Astrocyte (in vitro differentiated cells and primary cell): Measurements from ENCODE around the gene MFNG. TPM values are rescaled to one million over a fixed set of nuclear protein-coding genes. Genes with fewer than 3 reads are reported as not detected.

Source experiments
- DNase-seq: peaks from one replicate; pipeline ENCODE4 v3.0.0-alpha.2; 2010; ENCODE audit warnings: low read depth
- FAIRE-seq: peaks from 2 replicates; lab custom pipeline; 2011; peaks lifted over from hg19 to GRCh38; lab: Jason Lieb, UNC
- H2AFZ ChIP-seq: 2 replicates; pipeline ENCODE4 v1.6.0; 2012; ENCODE audit warnings: low read depth, low read length, inconsistent platforms
- H3K27ac ChIP-seq: 2 replicates; pipeline ENCODE4 v1.5.1; 2011; ENCODE audit warnings: low read depth, low read length, inconsistent platforms
- H3K27me3 ChIP-seq: 2 replicates; pipeline ENCODE4 v1.6.0; 2011; ENCODE audit warnings: low read length, inconsistent platforms; ENCODE audit not compliant: insufficient read depth
- H3K36me3 ChIP-seq: 2 replicates; pipeline ENCODE4 v1.5.1; 2011; ENCODE audit warnings: low read length, inconsistent platforms; ENCODE audit not compliant: insufficient read depth
- H3K4me1 ChIP-seq: 2 replicates; pipeline ENCODE4 v1.5.1; 2011; ENCODE audit warnings: low read length, inconsistent platforms; ENCODE audit not compliant: insufficient read depth
- H3K4me2 ChIP-seq: 2 replicates; pipeline ENCODE4 v1.6.0; 2012; ENCODE audit warnings: low read length, inconsistent platforms
- H3K4me3 ChIP-seq: 2 replicates; pipeline ENCODE4 v1.5.1; 2011; ENCODE audit warnings: low read depth, mild to moderate bottlenecking, low read length, inconsistent platforms; ENCODE audit not compliant: insufficient read depth
- H3K79me2 ChIP-seq: 2 replicates; pipeline ENCODE4 v1.6.0; 2012; ENCODE audit warnings: mild to moderate bottlenecking, low read length, inconsistent platforms; ENCODE audit not compliant: insufficient read depth
- H3K9ac ChIP-seq: 2 replicates; pipeline ENCODE4 v1.6.0; 2012; ENCODE audit warnings: mild to moderate bottlenecking, low read length, inconsistent platforms
- H3K9me3 ChIP-seq: 2 replicates; pipeline ENCODE4 v1.5.1; 2012; ENCODE audit warnings: low read depth, mild to moderate bottlenecking, low read length, inconsistent platforms; ENCODE audit not compliant: insufficient read depth
- H4K20me1 ChIP-seq: 2 replicates; pipeline ENCODE4 v1.6.0; 2012; ENCODE audit warnings: low read length, inconsistent platforms; ENCODE audit not compliant: insufficient read depth
- H3K27ac Mint-ChIP-seq: one replicate; pipeline ENCODE4 v1.8.0; 2021; ENCODE audit warnings: mild to moderate bottlenecking, mixed read lengths; ENCODE audit not compliant: unreplicated experiment
- H3K27me3 Mint-ChIP-seq: one replicate; pipeline ENCODE4 v1.8.0; 2021; ENCODE audit warnings: low read depth, mixed read lengths; ENCODE audit not compliant: unreplicated experiment
- H3K36me3 Mint-ChIP-seq: one replicate; pipeline ENCODE4 v1.8.0; 2021; ENCODE audit warnings: low read depth, mixed read lengths; ENCODE audit not compliant: unreplicated experiment
- H3K4me1 Mint-ChIP-seq: one replicate; pipeline ENCODE4 v1.8.0; 2021; ENCODE audit warnings: low read depth, mixed read lengths; ENCODE audit not compliant: unreplicated experiment
- H3K4me3 Mint-ChIP-seq: one replicate; pipeline ENCODE4 v1.8.0; 2021; ENCODE audit warnings: mild to moderate bottlenecking, moderate library complexity, mixed read lengths; ENCODE audit not compliant: unreplicated experiment
- H3K9me3 Mint-ChIP-seq: one replicate; pipeline ENCODE4 v1.8.0; 2021; ENCODE audit warnings: mild to moderate bottlenecking, mixed read lengths; ENCODE audit not compliant: unreplicated experiment
- EZH2 ChIP-seq: IDR thresholded peaks from 2 replicates; pipeline ENCODE4 v1.6.1; 2012; ENCODE audit warnings: mild to moderate bottlenecking, low read length, inconsistent platforms; ENCODE audit not compliant: insufficient read depth
- total RNA-seq: library from RNA; stranded (reverse); gene quantifications from 2 replicates; pipeline ENCODE4 v1.2.1, GENCODE V29; 2021
- TF ChIP-seq, protein P1 (sequence below): IDR thresholded peaks from 2 replicates; pipeline ENCODE4 v1.5.1; 2011; ENCODE audit warnings: low read depth, mild to moderate bottlenecking, inconsistent platforms, low read length, moderate library complexity; ENCODE audit not compliant: insufficient read depth

MFNG gene
- total RNA-seq, 1 donor from 2014 or later, result 1.4 TPM

DNA sequence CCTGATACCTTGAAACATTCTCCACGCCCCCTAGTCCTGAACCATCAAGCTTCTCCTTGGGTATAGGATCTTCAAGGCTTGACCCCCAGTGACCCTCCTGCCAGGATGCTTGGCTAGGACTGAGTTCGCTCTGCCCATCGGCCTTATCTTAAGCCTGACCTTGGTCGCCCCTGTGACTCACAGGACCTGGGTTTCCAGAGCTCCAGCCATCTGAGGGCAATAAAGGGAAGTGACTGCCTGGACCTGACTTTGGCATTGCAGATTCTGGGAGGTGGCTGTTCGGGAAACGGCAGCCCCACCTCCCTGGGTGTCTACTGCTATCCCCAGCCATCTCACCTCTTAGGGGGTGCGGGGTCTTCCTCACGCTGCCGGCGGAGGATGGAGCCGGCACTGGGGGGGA lies 17.7 kb upstream of the MFNG start:
- no peak overlapping the region for H3K9ac ChIP-seq
- H3K4me2 ChIP-seq, result no peak overlapping the region
- peaks cover 18% of the 10 kb centered on the region for H4K20me1 ChIP-seq
- H3K4me3 Mint-ChIP-seq, result no peak overlapping the region
- no peaks in the 10 kb centered on the region for H3K9me3 ChIP-seq
- no peak overlapping the region for H2AFZ ChIP-seq
- DNase-seq (no peak), FAIRE-seq (no peak)
- peaks cover 7% of the 10 kb centered on the region for H3K27me3 Mint-ChIP-seq
- H3K27ac Mint-ChIP-seq, result no peak overlapping the region
- H3K9me3 Mint-ChIP-seq, result no peaks in the 10 kb centered on the region
- H3K79me2 ChIP-seq, result no peaks in the 10 kb centered on the region
- peaks cover 19% of the 10 kb centered on the region for H3K36me3 ChIP-seq
- H3K27ac ChIP-seq, result no peak overlapping the region
- no peaks in the 10 kb centered on the region for H3K27me3 ChIP-seq
- H3K36me3 Mint-ChIP-seq, result peaks cover 20% of the 10 kb centered on the region
- H3K4me1 ChIP-seq, result peaks cover 26% of the 10 kb centered on the region
- TF ChIP-seq, protein P1, sequence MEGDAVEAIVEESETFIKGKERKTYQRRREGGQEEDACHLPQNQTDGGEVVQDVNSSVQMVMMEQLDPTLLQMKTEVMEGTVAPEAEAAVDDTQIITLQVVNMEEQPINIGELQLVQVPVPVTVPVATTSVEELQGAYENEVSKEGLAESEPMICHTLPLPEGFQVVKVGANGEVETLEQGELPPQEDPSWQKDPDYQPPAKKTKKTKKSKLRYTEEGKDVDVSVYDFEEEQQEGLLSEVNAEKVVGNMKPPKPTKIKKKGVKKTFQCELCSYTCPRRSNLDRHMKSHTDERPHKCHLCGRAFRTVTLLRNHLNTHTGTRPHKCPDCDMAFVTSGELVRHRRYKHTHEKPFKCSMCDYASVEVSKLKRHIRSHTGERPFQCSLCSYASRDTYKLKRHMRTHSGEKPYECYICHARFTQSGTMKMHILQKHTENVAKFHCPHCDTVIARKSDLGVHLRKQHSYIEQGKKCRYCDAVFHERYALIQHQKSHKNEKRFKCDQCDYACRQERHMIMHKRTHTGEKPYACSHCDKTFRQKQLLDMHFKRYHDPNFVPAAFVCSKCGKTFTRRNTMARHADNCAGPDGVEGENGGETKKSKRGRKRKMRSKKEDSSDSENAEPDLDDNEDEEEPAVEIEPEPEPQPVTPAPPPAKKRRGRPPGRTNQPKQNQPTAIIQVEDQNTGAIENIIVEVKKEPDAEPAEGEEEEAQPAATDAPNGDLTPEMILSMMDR, result no peak
- no peak for TF ChIP-seq EZH2
- no peak overlapping the region for H3K4me3 ChIP-seq
- peaks cover 28% of the 10 kb centered on the region for H3K4me1 Mint-ChIP-seq

GRCh38 chr22:37503183-37503683 lies 17.0 kb upstream of the MFNG start:
- Histone ChIP-seq H3K27ac (no peak overlapping the region), H3K36me3 (peaks cover 19% of the 10 kb centered on the region), H3K27me3 (no peaks in the 10 kb centered on the region), H3K9ac (no peak overlapping the region), H3K4me1 (peaks cover 31% of the 10 kb centered on the region), H3K4me3 (no peak overlapping the region), H4K20me1 (peaks cover 15% of the 10 kb centered on the region), H3K9me3 (no peaks in the 10 kb centered on the region), H3K79me2 (peaks cover 4% of the 10 kb centered on the region), H2AFZ (no peak overlapping the region), H3K4me2 (no peak overlapping the region)
- Mint-ChIP-seq H3K27me3 (peaks cover 7% of the 10 kb centered on the region), H3K4me1 (peaks cover 27% of the 10 kb centered on the region), H3K4me3 (no peak overlapping the region), H3K27ac (no peak overlapping the region), H3K9me3 (no peaks in the 10 kb centered on the region), H3K36me3 (peaks cover 20% of the 10 kb centered on the region)
- DNase-seq, result no peak
- FAIRE-seq, result no peak
- TF ChIP-seq, protein P1, result no peak
- no peak for TF ChIP-seq EZH2

DNA sequence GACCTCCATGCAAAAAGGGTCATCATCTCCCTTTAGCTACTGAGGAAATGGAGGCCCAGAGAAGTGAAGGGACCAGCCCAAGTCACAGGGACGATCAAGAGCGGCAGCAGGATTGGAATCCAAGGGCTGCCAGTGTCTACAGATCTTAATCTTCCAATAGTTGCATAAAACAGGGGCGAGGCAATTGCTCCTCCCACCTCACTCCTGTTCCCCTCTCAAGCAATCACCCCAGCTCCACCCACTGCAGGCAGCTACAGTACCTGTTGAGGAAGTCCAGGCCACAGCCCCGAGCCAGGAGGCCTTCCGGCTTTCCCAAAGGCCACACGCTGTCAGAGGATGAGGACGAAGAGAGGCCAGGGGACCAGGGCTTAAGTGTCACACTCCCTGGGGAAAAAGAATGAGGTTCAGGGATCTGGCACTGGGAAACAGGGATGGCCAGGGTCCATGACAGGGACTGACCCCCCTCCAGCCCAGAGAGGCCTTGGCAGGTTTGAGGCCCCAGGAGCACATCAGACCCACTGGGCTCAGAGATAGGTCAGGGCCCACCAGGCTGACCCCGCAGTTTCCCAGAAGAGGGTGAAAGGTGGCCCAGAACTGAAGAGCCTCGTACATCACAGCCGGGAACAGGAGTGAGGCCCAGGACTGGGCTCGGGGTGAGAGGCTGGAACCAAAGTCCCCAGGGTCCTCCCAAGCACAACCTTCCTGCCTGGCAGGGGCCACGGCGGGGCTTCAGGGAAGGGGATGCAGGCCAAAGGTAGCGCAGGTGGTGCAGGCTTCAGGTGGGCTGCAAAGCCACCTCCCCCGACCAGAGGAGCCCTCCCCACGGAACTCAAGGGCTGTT lies 16.4 kb upstream of the MFNG start:
- no peak for TF ChIP-seq EZH2
- TF ChIP-seq, protein P1, result no peak
- Histone ChIP-seq H3K79me2 (peaks cover 6% of the 10 kb centered on the region), H4K20me1 (peaks cover 15% of the 10 kb centered on the region), H3K9me3 (no peaks in the 10 kb centered on the region), H3K27ac (peak overlapping the region; percentile 66), H3K36me3 (peaks cover 19% of the 10 kb centered on the region), H2AFZ (no peak overlapping the region), H3K4me2 (no peak overlapping the region), H3K9ac (peak overlapping the region; percentile 57), H3K27me3 (no peaks in the 10 kb centered on the region), H3K4me1 (peaks cover 37% of the 10 kb centered on the region), H3K4me3 (no peak overlapping the region)
- peaks cover 31% of the 10 kb centered on the region for H3K4me1 Mint-ChIP-seq
- H3K4me3 Mint-ChIP-seq, result no peak overlapping the region
- FAIRE-seq, result no peak
- H3K27me3 Mint-ChIP-seq, result peaks cover 2% of the 10 kb centered on the region
- DNase-seq, result no peak
- H3K27ac Mint-ChIP-seq, result peak overlapping the region; percentile 66
- peaks cover 14% of the 10 kb centered on the region for H3K36me3 Mint-ChIP-seq
- H3K9me3 Mint-ChIP-seq, result no peaks in the 10 kb centered on the region
